GM20000 (cell line): ENCODE data around the gene TDP1.
"Not testable (repeated sequence)": the region's sequence is repeated elsewhere in the genome, so short reads cannot be mapped to it uniquely, and the experiment has no call there.

Experiments
- DNase-seq: peaks from one replicate; pipeline ENCODE4 v3.0.0; 2012; ENCODE audit warnings: low spot score
- TF ChIP-seq, protein P1 (sequence below): IDR thresholded peaks from 2 replicates; pipeline ENCODE4 v1.5.1; 2012; ENCODE audit warnings: mild to moderate bottlenecking, control low read depth; ENCODE audit errors: extremely low read depth, missing control alignments

TDP1 gene

DNA sequence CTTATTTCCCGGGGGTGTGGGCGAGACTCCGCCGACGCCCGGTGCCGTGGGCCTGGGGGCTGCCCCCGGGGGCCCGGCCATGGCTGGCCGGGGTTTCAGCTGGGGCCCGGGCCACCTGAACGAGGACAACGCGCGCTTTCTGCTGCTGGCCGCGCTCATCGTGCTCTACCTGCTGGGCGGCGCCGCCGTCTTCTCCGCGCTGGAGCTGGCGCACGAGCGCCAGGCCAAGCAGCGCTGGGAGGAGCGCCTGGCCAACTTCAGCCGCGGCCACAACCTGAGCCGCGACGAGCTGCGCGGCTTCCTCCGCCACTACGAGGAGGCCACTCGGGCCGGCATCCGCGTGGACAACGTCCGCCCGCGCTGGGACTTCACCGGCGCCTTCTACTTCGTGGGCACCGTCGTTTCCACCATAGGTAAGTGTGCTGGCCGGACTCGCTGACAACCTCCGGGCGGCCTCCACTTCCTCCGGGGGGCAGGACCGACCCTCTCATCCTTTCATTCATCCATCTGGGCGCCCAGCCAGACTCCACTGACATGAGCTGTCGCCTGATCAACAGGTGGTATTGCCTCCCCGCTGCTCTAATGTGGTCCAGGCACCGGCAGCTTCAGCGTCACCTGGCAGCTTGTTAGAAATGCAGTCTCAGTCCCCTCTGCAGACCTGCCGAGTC is 106.5 kb downstream of the TDP1 start:
- DNase-seq, result peak; percentile 30
- TF ChIP-seq, protein P1, sequence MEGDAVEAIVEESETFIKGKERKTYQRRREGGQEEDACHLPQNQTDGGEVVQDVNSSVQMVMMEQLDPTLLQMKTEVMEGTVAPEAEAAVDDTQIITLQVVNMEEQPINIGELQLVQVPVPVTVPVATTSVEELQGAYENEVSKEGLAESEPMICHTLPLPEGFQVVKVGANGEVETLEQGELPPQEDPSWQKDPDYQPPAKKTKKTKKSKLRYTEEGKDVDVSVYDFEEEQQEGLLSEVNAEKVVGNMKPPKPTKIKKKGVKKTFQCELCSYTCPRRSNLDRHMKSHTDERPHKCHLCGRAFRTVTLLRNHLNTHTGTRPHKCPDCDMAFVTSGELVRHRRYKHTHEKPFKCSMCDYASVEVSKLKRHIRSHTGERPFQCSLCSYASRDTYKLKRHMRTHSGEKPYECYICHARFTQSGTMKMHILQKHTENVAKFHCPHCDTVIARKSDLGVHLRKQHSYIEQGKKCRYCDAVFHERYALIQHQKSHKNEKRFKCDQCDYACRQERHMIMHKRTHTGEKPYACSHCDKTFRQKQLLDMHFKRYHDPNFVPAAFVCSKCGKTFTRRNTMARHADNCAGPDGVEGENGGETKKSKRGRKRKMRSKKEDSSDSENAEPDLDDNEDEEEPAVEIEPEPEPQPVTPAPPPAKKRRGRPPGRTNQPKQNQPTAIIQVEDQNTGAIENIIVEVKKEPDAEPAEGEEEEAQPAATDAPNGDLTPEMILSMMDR, result no peak

DNA sequence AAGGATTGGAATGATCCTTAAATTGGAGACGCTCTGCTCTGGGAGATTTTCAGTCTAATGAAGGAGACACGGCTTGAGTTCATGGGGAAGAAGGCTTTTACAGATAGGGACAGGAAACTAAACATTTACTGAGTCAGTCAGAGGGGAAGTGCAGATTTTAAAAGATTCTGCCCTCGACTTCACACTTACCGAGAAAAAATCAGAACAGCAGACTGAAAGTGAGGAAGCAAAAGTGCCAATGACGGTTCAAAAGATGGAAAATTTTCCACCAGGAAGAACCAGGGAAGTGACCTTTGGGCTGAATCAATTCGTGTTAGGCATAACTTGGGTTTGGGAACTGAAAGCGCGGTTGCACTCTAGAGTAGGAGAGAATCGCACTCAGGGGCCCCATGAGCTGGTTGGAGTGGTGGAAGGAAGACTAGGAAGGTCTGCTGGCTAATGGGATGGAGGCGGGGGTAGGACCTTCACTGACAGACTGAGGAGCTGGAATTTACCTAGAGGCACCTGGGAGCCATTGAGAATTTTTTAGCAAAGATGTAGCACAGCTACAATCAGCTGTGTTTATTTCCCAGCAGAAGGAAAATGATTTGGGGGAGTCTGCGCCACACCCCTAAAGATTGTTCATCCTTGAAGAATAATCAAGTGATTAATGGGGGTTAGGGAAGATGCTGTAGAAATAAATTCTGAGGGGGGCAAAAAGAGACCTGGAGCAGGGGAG is 107.3 kb downstream of the TDP1 start:
- peak; percentile 25 for DNase-seq
- TF ChIP-seq, protein P1, result no peak

- no peak for DNase-seq
- TF ChIP-seq, protein P1, result no peak
Measured at GRCh38 chr14:90072350-90072749, 116.6 kb downstream of the TDP1 start.

- DNase-seq, result no peak
- TF ChIP-seq, protein P1, result no peak
Measured at GRCh38 chr14:90079576-90079975, 123.8 kb downstream of the TDP1 start.

DNA sequence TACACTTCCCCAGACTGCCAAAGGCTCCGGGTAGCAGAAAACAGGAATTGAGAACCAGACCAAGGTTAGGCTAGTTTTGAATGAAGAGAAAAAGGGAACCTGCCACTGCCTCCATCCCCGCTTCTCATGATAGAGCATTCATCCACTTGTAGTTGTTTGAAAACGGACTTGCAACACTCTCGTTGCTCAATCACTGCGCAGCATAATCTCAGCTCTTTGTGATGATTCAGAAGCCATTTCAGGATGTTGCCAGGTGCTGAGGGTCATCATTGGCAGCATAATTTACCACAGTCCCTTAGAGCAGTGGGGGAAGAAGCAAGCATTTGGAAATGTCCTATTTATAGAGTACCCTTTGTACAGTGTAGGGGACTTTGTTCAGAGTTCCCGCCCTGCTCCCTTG is 131.7 kb downstream of the TDP1 start:
- TF ChIP-seq, protein P1, result no peak
- DNase-seq, result no peak

GRCh38 chr14:90088176-90088575 is 132.4 kb downstream of the TDP1 start:
- TF ChIP-seq, protein P1, result no peak
- no peak for DNase-seq

DNA sequence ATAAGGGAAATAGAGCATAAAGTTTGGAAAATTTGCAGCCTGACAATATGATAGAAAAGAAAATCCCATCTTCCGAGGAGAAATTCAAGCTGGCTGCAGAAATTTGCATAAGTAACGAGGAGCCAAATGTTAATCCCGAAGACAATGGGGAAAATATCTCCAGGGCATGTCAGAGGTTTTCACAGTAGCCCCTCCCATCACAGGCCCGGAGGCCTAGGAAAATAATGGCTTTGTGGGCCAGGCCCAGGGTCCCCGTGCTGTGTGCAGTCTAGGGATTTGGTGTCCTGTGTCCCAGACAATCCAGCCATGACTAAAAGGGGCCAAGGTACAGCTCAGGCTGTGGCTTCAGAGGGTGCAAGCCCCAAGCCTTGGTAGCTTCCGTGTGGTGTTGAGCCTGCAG is 133.8 kb downstream of the TDP1 start:
- DNase-seq, result not testable (repeated sequence)

- DNase-seq, result no peak
- TF ChIP-seq, protein P1, result no peak
Measured at GRCh38 chr14:90091393-90091792, 135.7 kb downstream of the TDP1 start.
